ENCODE results near the gene OTX2.

Gene OTX2

GRCh38 chr14:56811593-56812363 is 1.5 kb upstream of the OTX2 start:
- DNase-seq = no peak

- DNase-seq = no peak
Observed at GRCh38 chr14:56810836-56811592, 735 bp upstream of the OTX2 start.

- DNase-seq = no peak
Observed at GRCh38 chr14:56809270-56810146, 771 bp downstream of the OTX2 start.

DNA sequence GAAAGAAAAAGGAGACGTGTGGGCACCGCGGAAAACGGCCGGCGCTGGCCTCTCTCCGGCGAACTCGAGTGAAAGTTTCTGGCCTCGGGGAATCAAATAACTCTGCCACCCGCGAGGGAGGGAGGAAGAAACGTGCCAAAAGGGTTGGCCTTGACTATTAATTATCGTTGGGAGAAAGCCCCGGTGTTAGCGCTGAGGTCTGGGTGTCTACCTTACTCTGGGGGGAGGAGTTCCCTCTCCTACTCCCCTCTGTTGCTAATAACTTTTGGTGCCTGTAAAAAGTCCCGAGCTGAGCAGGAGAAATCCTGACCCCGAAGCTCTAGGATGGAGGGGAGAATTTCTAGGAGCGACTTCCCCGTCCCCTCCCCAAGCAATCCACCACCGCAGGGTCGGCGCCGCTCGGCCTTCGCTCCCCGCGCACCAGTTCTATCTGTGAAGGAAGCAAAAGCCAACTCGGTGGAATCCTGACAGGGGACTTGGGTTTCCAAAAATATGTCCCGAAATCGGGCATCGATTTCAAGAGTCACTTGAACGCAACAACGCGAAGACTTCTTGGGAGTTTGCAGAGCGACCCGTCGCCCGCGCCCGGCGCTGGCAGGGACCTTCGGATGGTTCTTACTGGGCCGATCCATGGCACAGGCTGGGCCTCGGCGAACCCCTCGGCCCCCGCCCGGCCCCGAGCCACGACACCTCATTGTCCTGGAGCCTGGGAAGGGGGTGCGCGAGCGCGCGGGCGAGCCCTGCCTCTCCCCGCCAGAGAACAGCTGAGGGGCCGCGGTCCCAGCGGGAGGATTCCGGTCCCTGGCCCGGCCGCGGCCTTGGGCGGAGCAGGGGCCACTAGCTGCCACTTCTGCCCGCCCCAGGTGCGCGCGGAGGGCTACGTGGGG is 1.7 kb downstream of the OTX2 start:
- no peak for DNase-seq

DNA sequence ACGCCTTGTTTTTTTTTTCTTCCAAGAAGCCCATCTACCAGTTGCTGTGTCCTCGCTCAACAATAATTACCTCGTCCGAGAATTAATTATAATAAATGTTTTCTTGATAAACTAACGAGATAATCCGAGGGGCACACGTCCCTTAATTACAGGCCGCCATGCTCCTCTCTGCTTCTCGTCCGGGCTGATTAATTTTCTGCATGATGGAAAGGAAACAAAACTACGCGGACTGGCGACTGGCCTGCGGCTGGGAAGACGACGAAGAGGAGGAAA is 2.2 kb downstream of the OTX2 start:
- DNase-seq = no peak

GRCh38 chr14:56807386-56808109 is 2.7 kb downstream of the OTX2 start:
- no peak for DNase-seq

- DNase-seq = no peak
Observed at GRCh38 chr14:56806760-56807159, 3.5 kb downstream of the OTX2 start.

GRCh38 chr14:56805992-56806727 is 4.1 kb downstream of the OTX2 start:
- DNase-seq = no peak

DNA sequence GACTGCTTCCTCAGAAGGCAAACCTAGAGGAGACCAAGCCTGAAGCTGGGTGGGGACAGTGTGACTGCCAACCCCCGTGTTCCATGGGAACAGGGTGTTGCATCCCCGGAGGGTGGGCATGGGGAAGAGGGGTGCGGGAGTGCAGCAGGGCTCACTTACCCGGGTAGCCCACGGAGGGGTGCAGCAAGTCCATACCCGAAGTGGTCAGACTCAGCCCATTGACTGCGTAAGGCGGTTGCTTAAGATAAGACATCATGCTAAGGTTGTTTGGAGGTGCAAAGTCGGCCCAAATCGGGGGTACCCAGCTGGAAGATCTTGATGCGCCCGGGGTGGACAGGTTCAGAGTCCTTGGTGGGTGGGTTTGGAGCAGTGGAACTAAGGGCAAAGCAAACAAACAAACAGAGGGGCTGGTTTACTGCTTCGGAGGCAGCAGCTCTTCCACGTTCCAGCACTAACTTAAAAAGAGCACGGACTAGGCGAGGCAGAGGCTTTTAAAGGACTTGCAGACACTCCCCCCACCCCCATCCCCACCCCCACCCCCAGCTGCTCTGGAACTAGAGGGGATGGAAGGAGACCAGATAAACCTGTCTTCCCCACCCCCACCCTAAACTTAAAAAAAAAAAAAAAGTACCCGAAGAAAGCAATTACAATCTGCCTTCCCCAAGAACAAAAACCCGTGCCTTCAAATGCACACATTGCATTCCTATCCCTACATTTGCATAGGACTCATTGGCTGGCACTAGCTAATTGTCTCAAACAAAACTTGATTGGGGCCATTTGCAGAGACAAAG is 4.9 kb downstream of the OTX2 start:
- no peak for DNase-seq

DNA sequence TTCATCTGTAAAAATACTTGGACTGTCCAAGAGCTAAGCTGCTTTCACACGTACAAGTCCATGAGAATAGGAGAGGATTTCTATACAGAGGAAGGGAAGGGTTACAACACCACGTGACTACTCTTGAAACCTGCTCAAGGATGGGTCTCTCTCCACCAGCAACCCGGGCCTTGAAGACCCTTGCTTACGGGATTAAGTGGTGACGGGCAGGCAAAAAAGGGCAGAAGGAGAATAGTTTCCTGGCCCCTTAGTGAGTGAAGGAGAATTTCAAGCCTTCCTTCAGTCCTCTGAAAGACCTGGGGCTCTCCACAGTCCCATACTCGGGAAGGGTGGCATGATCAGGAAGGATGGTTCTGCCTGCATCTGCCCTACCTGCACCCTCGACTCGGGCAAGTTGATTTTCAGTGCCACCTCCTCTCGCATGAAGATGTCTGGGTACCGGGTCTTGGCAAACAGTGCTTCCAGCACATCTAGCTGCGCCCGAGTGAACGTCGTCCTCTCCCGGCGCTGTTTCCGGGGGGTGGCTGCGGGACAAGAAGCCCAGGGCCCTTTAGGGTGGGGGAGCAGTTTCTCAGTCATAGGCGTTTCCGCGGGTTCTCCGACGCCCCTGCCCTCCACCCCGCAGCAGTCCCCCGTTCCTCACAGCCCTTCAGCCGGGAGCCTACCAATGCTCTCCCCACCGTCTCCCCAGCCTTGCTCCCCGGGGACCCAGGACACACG is 6.3 kb downstream of the OTX2 start:
- no peak for DNase-seq

GRCh38 chr14:56801920-56802319 is 8.4 kb downstream of the OTX2 start:
- DNase-seq = no peak

- no peak for DNase-seq
Observed at GRCh38 chr14:56799343-56799645, 11.0 kb downstream of the OTX2 start.

- no peak for DNase-seq
Observed at GRCh38 chr14:56798447-56799342, 11.6 kb downstream of the OTX2 start.

GRCh38 chr14:56797569-56798446 is 12.5 kb downstream of the OTX2 start:
- DNase-seq = no peak

DNA sequence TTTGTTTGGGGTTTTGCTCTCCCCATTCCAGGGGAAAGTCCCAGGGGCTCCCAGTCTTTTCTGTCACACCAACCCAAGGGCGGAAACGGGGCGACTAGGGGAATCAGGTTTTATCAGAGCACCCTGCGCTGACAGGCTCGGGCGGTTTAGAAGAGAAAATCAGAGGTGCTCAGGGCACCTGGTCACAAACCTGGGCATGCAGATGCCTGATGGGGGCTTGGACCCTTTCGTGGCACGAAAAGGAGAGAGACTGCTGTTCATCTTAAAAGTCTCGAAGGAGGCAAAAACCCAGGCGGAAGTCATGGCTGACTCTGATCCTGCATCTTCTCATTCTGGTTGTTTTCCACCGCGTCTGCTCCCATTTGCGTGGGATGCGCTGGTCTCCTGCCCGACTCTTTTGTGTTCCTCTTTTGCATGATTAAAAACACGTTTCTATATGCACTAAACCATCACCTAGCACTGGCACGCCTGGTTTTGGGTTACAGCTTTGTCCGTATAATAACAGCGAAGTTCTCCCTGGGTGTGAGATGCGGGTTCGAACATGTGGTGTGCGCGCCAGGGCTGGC is 13.2 kb downstream of the OTX2 start:
- DNase-seq = no peak

GRCh38 chr14:56796259-56796658 is 14.0 kb downstream of the OTX2 start:
- no peak for DNase-seq

DNA sequence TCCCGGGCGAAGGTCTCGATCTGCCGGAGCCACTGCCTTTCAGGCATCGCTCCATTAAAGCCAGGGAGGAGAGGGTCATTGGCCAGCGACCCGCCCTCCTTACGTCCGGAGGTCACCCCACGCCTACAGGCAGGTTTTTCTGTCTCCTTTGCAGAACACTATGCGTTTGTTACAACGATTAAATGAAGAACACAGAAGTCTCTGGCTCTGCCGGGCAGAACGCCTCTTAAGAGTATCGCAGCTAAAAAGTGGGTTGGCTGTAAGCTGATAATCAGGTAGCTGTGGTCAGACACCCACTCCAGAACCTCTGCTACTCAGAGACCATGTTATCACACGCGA is 15.0 kb downstream of the OTX2 start:
- DNase-seq = no peak

All from inflammatory macrophage treated with lipopolysaccharide for 1 hour (primary cell).